ENCODE results near the gene CCDC57. TPM values are rescaled to one million over a fixed set of nuclear protein-coding genes. Genes with fewer than 3 reads are reported as not detected.

The CCDC57 gene
- total RNA-seq, 4 donors from 2014 or later = 8.8 to 31.5 (median 17.1) TPM

DNA sequence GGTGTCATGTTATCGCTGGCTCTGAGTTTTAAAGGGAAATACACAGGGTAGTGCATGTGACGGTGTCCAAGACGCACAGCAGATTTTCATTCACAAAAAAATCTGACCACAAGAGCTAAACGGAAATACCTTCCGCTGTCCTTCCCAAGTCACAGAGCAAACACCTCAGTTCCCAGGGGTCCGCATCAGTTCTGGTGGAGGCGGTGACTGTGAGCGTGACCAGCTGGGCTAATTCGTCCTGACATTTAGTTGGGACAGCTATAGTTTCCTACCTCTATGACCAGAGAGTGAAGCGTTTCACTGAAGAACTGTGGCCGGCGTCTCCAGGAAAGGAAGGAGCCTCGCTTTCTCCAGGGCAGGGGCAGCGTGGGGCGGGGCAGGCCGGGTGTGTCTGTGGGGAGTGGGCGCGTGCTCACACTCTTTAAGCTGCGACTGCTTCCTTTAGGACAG is 104.1 kb downstream of the CCDC57 start:
- TF ChIP-seq CTCF (IDR thresholded peaks at IDR 0.05; ENCODE audit: low read depth) = no peak

DNA sequence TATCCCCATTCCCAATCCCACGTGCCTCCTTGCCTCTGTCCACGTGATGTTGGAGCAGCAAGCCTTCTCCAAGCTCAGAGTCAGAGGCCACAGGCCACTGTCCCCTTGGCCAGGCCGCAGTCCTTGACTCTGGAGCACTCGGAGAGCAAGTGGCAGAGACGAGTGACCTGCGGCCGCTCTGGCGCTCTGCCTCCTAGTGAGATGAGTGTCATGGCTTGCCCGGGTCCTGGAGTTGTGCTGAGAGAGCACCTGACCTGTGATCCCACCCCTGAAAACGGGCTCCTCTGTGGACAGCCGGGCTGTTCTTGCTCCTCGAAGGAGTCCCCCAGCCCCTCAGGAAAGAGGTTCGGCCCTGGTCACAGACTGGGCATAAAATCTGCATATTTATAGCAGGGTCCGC is 104.6 kb downstream of the CCDC57 start:
- no peak for TF ChIP-seq CTCF (IDR thresholded peaks at IDR 0.05; ENCODE audit: low read depth)

- no peak for TF ChIP-seq CTCF (IDR thresholded peaks at IDR 0.05; ENCODE audit: low read depth)
These were observed 105.2 kb downstream of the CCDC57 start for GRCh38 chr17:82107341-82107860.

- no peak for TF ChIP-seq CTCF (IDR thresholded peaks at IDR 0.05; ENCODE audit: low read depth)
These were observed 105.8 kb downstream of the CCDC57 start for GRCh38 chr17:82106688-82107305.

GRCh38 chr17:82105882-82106687 is 106.6 kb downstream of the CCDC57 start:
- no peak for TF ChIP-seq CTCF (IDR thresholded peaks at IDR 0.05; ENCODE audit: low read depth)

GRCh38 chr17:82105417-82105881 is 107.2 kb downstream of the CCDC57 start:
- no peak for TF ChIP-seq CTCF (IDR thresholded peaks at IDR 0.05; ENCODE audit: low read depth)

DNA sequence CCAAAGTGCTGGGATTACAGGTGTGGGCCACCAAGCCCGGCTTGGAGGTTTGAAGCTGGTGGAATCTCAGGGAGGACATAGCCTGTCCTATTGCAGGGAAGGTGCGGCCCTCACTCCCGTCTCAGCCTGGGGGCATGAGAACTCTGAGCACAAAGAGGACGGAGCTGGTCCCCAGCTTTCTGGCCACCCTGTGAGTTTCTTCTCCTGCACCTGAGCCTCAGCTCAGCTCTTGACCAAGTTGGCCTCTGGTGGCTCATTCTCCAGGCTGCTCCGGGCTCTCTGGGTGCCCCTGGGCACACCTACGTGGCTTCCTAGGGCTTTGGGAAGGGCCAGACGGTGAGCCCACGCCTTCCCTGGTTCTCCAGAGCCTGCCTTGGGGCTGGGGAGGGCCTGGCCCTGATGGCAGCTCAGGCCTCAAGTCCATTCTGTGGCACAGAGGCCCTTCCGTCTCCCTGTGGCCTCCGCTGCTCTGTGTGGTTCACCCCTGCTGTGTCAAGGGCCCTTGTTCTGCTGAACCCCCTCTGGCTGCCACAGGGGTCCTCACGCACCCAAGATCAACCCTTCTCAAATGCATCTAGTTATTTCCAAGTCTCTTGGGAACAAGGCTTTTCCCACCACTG is 107.7 kb downstream of the CCDC57 start:
- TF ChIP-seq CTCF (IDR thresholded peaks at IDR 0.05; ENCODE audit: low read depth) = no peak
